ENCODE data around the gene SUSD3.

GRCh38 chr9:93099551-93100275 lies 41.2 kb downstream of the SUSD3 start:
- no peak for TF ChIP-seq CTCF (IDR thresholded peaks at IDR 0.05)
- no peak for TF ChIP-seq POLR2A (IDR thresholded peaks at IDR 0.05)

Data from Peyer's patch (tissue), 4 donors.